Jurkat, Clone E6-1 (cell line): ENCODE results near the gene PHYKPL.

ENCODE experiments used
- DNase-seq: peaks from one replicate; pipeline ENCODE4 v3.0.0-alpha.2; 2011; ENCODE audit warnings: low read depth, low spot score
- H3K4me3 ChIP-seq: 2 replicates; pipeline ENCODE4 v1.5.1; 2011; ENCODE audit warnings: mild to moderate bottlenecking, low read length, control low read depth, moderate library complexity

PHYKPL gene

DNA sequence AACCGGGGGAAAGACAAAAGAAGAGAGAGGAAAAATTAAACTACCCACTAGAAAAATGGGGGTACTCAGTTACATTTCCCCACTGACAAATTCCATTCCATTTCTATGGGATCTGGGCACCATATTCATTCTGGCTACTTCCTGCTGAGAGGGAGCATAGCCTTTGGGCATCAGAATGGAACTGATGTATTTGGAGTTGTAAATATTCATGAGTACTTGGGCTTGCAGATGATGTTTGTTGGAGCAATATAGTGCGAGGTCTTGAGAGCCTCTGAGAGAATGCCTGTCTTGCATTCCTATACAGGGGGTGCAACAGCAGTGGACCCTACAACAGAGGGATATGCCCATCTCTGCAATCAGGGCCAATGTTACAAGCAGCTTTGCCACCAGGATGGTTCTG is 62.1 kb downstream of the PHYKPL start:
- H3K4me3 ChIP-seq, result no peak overlapping the region
- DNase-seq, result no peak

DNA sequence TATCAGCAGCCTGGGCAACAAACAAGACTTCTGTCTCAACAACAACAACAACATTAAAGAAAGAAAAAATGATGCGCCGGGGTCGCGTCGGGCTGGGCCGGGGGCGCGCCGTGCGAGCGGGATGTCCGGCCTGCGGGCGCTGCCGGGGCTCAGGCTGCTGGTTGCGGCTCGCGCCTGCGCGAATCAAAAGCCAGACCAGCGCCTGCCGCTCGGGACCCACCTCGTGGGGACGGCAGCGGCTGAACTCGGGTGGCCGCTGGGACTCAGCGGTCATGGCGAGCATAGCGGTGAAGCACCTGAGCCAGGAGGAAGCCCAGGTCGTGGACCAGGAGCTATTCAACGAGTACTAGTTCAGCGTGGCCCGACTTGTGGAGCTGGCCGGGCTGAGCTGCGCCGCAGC is 67.0 kb downstream of the PHYKPL start:
- H3K4me3 ChIP-seq, result no peak overlapping the region
- no peak for DNase-seq

DNA sequence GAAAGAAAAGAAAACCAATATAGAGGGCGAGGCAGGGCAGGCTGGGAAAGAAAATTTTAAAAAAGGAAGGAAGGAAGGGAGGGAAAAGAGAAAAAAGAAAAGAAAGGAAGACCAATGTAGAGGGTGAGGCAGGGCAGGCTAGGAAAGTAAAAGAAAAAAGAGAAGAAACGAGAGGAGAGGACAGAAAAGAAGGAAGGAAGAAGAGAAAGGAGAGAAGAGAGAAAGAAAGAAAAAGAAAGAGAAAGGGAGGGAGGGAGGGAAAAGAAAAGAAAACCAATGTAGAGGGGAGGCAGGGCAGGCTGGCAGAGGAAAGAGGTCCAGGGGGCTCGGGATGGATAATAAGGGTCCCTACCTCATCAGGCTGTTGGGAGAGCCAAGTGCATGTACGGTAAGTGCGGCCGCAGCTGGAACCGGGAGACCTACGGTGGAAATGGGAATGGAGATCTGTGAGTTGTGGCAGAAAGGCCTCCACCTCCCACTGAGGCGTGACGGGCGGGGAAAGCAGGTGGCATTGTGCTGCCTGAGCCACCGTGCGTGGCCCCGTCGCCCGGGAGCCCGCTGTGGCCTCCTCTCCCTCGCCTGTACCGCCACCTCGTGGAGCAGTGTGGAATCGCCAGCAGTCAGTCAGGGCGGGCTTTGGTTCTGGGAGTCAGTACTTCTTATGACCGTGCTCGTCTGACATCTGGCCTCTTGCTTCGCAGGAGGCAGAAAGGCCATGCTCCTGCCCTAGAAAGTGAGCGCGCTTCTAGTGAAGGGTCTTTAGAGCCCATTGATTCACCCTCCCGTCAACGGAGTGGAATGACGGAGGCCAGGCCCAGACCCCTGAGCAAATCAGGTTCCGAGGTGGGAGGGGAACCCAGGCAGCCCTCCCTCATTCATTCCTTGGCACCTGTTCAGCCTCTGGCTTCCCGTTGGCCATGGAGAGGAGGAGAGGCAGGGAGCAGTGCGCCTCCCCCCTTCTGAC is 68.5 kb downstream of the PHYKPL start:
- H3K4me3 ChIP-seq, result peak overlapping the region; percentile 44
- DNase-seq, result peak; percentile 77

DNA sequence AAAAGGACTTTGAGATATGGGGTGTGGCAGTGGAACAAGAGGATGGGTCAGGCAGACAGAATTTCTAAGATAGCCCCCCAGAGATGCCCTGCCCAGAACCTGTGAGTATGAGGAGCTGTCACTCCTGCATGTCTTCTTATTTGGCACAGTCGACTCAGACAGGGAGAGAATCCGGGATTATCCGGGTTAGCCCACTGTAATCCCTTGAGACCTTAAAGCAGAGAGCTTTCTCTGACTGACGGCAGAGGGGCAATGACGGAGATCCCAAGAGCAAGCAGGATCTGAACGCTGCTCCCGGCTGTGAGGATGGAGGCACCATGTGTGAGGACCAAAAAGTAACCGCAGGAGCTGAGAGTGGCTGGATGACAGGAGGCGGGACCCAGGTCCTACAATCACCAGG is 70.1 kb downstream of the PHYKPL start:
- no peak overlapping the region for H3K4me3 ChIP-seq
- no peak for DNase-seq

DNA sequence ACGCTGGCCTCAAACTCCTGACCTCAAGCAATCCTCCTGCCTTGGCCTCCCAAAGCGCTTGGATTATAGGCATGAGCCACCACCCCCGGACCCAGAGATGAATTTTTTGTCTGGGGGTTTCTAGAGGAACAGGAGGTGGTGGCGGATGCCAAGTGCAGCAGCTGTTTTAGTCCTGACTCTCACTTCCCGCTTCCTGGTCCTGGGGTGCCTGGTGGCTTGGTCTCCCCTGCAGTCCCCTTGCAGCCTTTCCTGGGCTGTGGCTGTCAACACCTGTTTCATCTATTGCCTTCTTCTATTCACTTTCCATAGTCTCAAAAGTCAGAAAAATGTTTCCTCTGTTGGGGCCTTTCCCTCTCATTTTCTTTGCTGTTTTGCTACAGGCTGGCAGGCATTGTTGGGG is 72.4 kb downstream of the PHYKPL start:
- DNase-seq, result no peak
- H3K4me3 ChIP-seq, result no peak overlapping the region
